Measurements from ENCODE around the gene PHLDA3.

Gene PHLDA3

DNA sequence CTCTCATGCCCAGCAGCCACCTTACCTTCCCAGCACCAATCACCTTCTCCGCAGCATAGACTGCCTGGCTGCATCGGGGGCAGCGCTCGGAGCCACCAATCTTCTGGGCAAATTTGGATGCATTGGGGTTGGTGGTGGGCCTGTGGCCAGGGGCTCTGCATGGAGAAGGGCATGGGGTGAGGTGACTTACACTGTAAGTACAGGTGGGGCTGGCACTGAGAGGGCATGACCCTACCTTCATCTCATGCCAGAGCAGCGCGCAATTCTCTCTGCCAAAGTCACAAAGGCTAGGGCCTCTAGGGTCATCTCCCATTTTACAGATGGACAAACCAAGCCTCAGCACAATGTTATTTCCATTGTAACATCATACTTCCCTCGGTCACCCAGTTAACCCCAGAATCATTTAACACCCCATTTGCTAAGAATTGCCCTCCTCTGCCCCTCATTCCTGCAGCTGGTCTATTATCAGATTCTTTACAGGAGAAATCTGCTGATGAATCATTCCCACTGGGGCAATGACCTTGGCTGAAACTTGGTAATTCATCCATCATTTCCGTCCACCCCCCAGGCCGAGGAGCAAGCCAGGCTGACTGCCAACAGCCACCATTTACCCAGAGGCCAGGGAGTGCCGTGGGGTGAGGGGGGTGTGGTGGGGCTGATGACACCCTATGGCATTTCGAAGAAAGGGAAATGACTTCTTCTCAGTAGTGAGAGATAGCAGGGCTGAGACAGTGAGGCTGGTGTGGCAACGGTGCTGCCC is 20.0 kb upstream of the PHLDA3 start (continued):
- TF ChIP-seq YY1 (tag by site-specific recombination; IDR thresholded peaks at IDR 0.05) (no peak), GLIS1 (tag by site-specific recombination; IDR thresholded peaks at IDR 0.05) (peak; percentile 43; the same call in 1 of the 2 replicates), YY2 (tag by site-specific recombination; IDR thresholded peaks at IDR 0.05) (no peak), ZNF114 (tag by site-specific recombination; IDR thresholded peaks at IDR 0.05) (no peak), ZBTB20 (tag by site-specific recombination; IDR thresholded peaks at IDR 0.05) (no peak), ZNF776 (tag by site-specific recombination; IDR thresholded peaks at IDR 0.05; ENCODE audit: borderline replicate concordance) (no peak), PRDM1 (tag by site-specific recombination; IDR thresholded peaks at IDR 0.05) (peak; percentile 12; the same call in 1 of the 2 replicates), SETDB1 (IDR thresholded peaks at IDR 0.05; ENCODE audit: insufficient read length, low read length) (no peak), SP7 (tag by site-specific recombination; IDR thresholded peaks at IDR 0.05) (peak; percentile 35), ZNF416 (tag by site-specific recombination; IDR thresholded peaks at IDR 0.05) (no peak), ZNF785 (tag by site-specific recombination; IDR thresholded peaks at IDR 0.05) (no peak), ZNF248 (tag by site-specific recombination; IDR thresholded peaks at IDR 0.05) (no peak), ZFP37 (tag by site-specific recombination; IDR thresholded peaks at IDR 0.05) (no peak)

- H3K9me3 ChIP-seq (ENCODE audit: control insufficient read depth, insufficient read depth, low read depth, low read length), result no peaks in the 10 kb centered on the region
- no peaks in the 10 kb centered on the region for H3K4me1 ChIP-seq (ENCODE audit: control insufficient read depth, insufficient read depth, low read length)
- no peaks in the 10 kb centered on the region for H3K36me3 ChIP-seq (ENCODE audit: control insufficient read depth in 2 of 2, insufficient read depth in 1 of 2, low read length in 2 of 2)
- no peak overlapping the region for H3K27ac ChIP-seq (ENCODE audit: extremely low read depth, low read depth, low read length)
- CTCF ChIA-PET, result interaction anchor here (0.6 to 14.9 kb wide), 5 partner anchors 10 to 50 kb away, joined by 3 to 471 read pairs (median 4); no protein-coding TSS in a partner anchor
- no peak overlapping the region for H3K4me3 ChIP-seq (ENCODE audit: low read depth, low read length)
- POLR2A ChIA-PET, result interaction anchor here (0.8 to 1.0 kb wide), 2 partner anchors 11 to 24 kb away, joined by 3 to 9 read pairs; no protein-coding TSS in a partner anchor
- TF ChIP-seq ZBTB1 (tag by site-specific recombination; IDR thresholded peaks at IDR 0.05) (no peak), ZBTB20 (tag by site-specific recombination; IDR thresholded peaks at IDR 0.05) (no peak), ZNF585B (tag by site-specific recombination; IDR thresholded peaks at IDR 0.05) (no peak), ZNF600 (tag by site-specific recombination; IDR thresholded peaks at IDR 0.05) (no peak), ZNF133 (tag by site-specific recombination; IDR thresholded peaks at IDR 0.05) (no peak), MYNN (tag by site-specific recombination; IDR thresholded peaks at IDR 0.05; ENCODE audit: borderline replicate concordance) (no peak), ZNF449 (tag by site-specific recombination; IDR thresholded peaks at IDR 0.05) (no peak), KLF10 (tag by site-specific recombination; IDR thresholded peaks at IDR 0.05) (no peak), ZNF558 (tag by site-specific recombination; IDR thresholded peaks at IDR 0.05) (no peak), EGR2 (tag by site-specific recombination; IDR thresholded peaks at IDR 0.05; ENCODE audit: low read depth) (no peak), ZNF132 (tag by site-specific recombination; IDR thresholded peaks at IDR 0.05; ENCODE audit: borderline replicate concordance) (no peak), ZBTB48 (tag by site-specific recombination; IDR thresholded peaks at IDR 0.05) (no peak), TCF7L2 (IDR thresholded peaks at IDR 0.05; ENCODE audit: borderline replicate concordance, low read depth, low read length) (no peak), ZIC2 (tag by site-specific recombination; IDR thresholded peaks at IDR 0.05) (no peak), ZNF202 (tag by site-specific recombination; IDR thresholded peaks at IDR 0.05; ENCODE audit: borderline replicate concordance) (no peak), ZNF626 (tag by site-specific recombination; IDR thresholded peaks at IDR 0.05) (no peak)
- TF ChIP-seq, protein P1, sequence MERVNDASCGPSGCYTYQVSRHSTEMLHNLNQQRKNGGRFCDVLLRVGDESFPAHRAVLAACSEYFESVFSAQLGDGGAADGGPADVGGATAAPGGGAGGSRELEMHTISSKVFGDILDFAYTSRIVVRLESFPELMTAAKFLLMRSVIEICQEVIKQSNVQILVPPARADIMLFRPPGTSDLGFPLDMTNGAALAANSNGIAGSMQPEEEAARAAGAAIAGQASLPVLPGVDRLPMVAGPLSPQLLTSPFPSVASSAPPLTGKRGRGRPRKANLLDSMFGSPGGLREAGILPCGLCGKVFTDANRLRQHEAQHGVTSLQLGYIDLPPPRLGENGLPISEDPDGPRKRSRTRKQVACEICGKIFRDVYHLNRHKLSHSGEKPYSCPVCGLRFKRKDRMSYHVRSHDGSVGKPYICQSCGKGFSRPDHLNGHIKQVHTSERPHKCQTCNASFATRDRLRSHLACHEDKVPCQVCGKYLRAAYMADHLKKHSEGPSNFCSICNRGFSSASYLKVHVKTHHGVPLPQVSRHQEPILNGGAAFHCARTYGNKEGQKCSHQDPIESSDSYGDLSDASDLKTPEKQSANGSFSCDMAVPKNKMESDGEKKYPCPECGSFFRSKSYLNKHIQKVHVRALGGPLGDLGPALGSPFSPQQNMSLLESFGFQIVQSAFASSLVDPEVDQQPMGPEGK (tag by site-specific recombination; IDR thresholded peaks at IDR 0.05), result no peak
- TF ChIP-seq, protein P2, sequence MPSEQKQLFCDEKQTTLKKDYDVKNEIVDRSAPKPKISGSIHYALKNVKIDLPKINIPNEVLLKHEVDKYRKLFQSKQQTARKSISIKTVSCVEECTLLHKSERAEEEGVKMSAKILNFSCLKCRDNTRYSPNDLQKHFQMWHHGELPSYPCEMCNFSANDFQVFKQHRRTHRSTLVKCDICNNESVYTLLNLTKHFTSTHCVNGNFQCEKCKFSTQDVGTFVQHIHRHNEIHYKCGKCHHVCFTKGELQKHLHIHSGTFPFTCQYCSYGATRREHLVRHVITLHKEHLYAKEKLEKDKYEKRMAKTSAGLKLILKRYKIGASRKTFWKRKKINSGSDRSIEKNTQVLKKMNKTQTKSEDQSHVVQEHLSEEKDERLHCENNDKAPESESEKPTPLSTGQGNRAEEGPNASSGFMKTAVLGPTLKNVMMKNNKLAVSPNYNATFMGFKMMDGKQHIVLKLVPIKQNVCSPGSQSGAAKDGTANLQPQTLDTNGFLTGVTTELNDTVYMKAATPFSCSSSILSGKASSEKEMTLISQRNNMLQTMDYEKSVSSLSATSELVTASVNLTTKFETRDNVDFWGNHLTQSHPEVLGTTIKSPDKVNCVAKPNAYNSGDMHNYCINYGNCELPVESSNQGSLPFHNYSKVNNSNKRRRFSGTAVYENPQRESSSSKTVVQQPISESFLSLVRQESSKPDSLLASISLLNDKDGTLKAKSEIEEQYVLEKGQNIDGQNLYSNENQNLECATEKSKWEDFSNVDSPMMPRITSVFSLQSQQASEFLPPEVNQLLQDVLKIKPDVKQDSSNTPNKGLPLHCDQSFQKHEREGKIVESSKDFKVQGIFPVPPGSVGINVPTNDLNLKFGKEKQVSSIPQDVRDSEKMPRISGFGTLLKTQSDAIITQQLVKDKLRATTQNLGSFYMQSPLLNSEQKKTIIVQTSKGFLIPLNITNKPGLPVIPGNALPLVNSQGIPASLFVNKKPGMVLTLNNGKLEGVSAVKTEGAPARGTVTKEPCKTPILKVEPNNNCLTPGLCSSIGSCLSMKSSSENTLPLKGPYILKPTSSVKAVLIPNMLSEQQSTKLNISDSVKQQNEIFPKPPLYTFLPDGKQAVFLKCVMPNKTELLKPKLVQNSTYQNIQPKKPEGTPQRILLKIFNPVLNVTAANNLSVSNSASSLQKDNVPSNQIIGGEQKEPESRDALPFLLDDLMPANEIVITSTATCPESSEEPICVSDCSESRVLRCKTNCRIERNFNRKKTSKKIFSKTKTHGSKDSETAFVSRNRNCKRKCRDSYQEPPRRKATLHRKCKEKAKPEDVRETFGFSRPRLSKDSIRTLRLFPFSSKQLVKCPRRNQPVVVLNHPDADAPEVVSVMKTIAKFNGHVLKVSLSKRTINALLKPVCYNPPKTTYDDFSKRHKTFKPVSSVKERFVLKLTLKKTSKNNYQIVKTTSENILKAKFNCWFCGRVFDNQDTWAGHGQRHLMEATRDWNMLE (tag by site-specific recombination; conservative IDR thresholded peaks at IDR 0.05; ENCODE audit: low read depth), result no peak
Measured at GRCh38 chr1:201487742-201488141, 18.8 kb upstream of the PHLDA3 start.
